HG03520 (cell line): ENCODE results near the gene IL10RA.
"Not testable (repeated sequence)": the region's sequence is repeated elsewhere in the genome, so short reads cannot be mapped to it uniquely, and the experiment has no call there.

Source experiments
- ATAC-seq: cut with Tn5 transposase; IDR thresholded peaks from one replicate; pipeline ENCODE4 v1.9.1; 2021; ENCODE audit warnings: mild to moderate bottlenecking, moderate library complexity; ENCODE audit not compliant: unreplicated experiment

Gene IL10RA

DNA sequence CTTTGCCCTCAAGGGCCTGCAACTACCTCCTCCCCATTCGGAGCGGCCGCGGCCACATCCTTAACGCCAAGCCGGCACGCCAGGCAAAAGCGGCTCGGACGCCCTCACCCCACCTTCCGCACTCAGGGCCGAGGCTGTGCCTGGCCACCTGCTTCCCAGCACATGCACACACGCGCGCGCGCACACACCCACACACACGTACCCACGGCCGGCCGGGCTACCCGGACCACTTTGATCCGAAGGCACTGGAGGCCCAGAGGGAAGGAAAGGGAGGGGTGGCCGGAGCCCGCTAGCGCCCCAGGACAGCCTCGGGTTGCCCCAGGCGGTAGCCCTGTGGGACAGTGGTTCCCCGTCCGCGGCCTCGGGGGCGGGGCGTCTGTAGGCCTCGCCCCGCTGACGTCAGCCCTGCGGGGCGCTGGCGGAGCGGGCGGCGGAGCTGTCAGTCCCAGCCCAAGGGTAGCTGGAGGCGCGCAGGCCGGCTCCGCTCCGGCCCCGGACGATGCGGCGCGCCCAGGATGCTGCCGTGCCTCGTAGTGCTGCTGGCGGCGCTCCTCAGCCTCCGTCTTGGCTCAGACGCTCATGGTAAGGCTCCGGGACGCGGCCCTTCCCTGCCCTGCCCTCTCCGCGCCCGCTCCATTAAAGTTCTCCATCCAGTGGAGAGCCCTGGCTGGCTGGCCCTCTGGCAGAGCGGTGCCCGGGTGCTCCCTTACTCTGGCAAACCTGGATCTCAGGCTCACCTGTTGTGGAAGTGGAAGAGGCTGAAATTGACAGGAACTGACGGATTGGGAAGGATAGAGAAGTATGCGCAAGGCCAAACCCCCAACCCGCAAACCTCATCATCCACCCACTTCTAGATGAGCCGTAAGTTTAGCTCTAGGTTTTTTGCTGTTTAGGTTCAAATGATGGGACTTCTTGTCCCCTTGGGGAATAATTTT, at the start of gene IL10RA:
Gene IL10RA (plus strand): TSS at position 442 of the 935 bp plus-strand sequence. CDS start 74 bp downstream, at position 516.
- ATAC-seq = peak; percentile 83

DNA sequence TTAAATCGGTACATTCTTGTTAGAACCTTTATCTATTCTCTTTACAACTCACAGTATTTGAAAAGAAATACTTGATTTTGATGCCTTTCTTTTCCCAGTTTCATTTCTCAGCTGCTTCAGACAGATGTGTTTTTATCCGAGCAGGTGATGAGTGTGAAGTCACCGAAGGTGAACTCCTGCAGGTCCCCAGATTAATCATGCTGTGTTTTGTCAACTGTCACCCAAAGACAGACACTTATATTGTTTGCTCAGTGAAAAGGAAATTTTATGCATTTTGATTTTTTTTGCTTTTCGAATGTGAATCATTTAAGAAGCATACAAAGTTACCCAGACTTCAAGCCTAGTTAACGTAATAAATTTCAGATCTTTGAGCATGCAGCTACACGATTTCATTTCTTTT, 49.2 kb upstream of the IL10RA start:
- no peak for ATAC-seq

DNA sequence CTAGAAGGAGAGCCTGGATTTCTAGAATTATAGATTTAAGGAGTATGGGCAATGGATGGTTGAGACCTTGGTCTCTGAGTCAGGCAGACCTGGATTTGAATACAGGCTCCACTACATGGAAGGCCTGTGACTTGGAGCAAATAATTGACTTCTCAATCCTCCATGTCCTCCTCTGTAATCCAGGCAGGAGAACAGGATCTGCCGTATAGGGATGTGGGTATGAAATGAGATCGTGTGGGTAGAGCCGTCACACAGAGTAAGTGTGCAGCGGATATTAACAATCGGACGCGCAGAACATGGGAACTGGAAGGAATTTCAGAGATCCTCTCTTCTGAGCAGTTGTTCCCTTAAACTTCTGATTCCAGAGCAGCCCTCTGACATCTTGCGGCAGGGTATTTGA, 45.5 kb upstream of the IL10RA start:
- no peak for ATAC-seq

DNA sequence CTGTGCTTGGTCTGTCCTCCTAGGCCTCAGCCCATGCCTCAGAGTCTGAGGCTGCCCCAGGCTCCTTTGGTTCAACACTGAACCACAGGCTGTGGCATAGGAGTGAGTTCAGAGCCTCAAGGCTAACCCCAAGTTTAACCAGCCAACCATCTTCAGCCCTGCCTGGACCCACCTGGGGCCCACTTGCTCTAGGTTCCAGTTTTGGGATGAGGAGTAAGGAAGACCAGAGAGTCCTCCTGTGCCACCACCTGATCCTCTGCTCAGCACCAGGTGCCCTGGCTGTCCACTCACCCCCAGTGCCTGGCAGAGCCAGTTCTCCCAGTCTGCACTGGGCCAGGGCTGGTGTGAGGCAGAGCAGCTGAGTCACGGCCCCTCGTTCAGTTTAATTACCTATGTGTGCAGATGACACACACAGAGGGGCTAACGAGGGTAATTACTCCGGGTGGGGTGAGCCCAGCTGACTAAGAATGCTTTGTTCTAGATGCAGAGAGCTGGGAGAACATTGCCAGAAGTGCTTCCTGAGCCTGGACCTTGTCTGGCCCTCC, 45.0 kb upstream of the IL10RA start:
- no peak for ATAC-seq

DNA sequence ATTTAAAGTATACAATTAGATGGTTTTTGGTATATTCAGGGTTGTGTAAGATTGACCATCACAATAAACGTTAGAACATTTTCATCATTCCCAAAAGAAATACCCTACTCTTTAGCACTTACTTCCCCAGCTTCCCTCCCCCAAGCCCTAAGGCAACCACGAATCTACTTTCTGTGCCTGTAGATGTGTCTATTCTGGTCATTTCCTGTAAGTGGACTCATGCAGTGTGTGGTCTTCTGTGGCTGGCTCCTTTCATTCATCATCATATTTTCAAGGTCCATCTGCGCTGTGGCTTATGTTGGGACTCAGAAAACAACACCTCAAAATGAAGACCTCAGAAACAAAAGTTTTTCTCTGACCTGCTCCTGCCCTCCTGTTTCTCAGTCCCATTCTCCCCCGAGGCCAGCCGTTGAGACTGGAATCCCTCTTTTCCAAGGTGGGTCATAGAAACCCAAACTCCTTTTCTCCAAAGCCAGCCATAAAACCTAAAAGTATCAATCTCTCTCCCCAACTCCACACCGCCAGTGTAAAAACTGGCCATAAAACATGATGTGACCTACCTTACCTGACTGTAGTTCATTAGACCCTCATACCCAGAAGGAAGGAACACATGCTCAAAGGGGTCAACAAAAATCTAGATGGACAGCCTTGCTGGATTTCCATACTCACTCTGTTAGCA, 44.1 kb upstream of the IL10RA start:
- no peak for ATAC-seq

DNA sequence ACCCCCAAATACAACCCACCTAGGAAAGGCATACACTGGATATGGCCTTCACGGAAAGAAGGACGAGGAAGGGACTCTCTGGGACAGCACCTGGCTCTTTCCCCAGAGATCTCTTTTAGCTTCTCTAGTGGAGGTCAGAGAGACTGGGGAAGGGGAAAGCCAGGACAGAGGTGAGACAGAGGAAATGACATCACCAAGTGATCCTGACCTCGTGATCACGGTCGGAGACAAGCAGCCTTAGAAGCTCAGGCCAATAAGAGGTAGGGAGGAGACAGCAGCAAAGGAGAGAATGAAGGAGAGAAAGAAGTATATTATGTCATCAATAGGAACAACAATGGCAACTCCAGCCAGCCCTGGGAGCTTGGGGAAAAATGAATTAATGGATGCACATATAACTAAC, 41.6 kb upstream of the IL10RA start:
- no peak for ATAC-seq

DNA sequence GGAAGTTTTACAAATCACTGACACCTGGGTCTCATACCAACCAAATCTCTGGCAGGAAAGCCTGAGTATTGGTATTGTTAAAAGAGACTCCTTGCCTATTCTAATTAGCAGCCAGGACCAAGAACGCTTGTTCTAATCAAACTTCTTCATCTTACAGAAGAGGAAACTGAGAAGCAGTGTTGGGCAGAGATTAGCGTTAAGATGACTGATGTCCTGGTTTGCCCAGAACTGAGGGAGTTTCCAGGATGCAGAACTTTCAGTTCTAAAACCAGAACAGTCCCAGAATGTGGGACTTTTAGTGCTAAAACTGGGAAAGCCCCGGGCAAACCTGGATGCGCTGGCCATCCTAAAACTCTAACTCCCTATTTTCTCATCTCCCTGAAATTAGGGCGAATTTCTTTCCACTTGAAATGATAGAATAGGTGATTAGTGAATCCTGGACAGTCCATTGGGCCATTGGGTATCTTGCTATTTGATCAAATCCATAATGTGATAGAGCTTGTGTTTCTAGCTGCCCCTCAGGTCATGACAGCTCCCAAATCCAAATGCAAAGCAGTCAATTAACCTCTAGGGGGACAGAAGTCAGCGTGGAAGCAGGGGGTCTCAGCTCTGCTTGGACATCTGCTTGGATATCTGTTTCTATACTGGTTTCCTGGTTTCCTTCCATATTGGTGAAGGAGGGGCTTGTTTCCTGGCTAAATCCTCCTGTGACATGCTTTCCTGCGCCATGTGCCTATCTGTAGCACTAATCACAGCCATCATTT, 41.0 kb upstream of the IL10RA start:
- ATAC-seq = no peak

DNA sequence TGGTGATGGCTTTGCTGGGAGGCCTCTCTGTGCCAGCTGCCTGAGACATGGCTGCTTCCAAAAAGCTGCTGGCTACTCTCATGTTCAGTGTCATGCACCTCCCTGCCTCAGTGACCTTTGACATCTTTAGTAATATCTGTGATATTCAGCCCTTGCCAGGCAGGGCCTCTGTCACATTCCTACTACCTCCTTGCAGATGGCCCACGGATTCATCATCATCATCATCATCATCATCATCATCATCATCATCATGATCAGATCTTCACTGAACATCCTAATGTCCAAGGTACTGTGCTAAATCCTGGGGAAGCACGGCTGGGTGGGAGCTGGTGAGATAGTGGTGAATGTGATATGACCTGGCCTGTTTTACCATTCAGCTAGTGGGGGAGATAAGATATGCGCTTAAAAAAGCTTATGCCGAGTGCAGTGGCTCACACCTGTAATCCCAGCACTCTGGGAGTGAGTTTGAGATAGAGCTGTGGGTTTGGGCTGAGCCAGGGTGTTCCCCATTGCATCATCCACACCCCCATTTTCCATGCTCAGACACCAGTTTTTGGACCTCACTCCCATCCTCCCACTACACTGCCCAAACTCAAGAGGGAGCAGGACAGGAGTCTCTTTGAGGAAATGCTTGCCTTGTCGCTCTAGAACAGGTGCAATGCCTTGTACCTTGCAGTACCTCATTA, 39.9 kb upstream of the IL10RA start:
- ATAC-seq = no peak

DNA sequence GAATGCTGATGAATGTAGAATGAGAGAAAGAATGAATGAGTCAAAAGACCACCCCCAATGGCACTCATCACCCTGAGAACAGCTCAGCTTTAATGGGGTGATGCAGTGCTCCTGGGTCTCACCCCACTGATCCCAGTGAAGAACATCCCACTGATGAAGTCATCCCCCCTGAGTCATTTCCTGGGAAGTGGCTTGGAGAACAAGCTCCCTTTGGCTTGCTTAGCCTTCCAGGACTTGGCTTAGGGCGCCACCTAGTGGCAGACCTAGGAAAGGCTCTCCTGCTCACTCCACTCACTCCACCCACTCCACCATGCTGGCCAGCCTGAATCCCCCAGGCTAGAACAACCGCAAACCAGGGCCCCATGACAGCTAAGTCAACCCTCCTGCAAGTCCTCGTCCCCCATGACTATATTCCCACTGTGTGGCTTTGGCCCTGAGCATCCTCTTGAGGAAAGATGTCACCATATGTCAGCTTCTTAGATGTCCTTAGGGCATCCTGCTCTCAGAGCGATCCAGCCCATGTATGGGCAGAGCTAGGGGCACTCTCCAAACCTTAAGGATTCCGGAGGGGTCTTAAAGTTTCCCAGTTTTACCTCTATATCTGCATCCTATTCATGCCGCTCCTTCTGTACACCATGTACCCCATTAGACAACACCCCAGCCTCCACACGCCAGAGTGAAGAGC, 39.2 kb upstream of the IL10RA start:
- ATAC-seq = peak; percentile 54

DNA sequence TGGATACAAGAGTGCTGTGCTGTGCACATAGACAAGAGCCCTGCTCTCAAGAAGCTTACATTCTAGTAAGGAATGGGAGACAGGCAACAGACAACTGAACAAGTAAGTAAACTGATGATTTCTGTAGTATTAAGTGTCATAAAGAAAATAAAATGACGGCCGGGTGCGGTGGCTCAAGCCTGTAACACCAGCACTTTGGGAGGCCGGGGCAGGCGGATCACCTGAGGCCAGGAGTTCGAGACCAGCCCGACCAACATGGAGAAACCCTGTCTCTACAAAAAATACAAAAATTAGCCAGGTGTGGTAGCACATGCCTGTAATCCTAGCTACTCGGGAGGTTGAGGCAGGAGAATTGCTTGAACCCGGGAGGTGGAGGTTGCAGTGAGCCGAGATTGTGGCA, 38.4 kb upstream of the IL10RA start:
- ATAC-seq = not testable (repeated sequence)

DNA sequence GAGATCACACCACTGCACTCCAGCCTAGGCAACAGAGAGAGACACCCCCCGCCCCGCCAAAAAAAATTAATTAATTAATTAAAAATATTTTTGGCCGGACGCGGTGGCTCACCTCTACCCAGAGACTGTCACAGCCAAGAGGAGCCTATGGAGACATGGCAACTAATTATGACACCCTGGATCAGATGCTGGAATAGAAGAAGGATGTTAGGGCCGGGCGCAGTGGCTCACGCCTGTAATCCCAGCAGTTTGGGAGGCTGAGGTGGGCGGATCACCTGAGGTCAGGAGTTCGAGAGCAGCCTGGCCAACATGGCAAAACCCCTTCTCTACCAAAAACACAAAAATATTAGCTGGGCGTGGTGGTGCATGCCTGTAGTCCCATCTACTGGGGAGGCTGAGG, 37.7 kb upstream of the IL10RA start:
- not testable (repeated sequence) for ATAC-seq

DNA sequence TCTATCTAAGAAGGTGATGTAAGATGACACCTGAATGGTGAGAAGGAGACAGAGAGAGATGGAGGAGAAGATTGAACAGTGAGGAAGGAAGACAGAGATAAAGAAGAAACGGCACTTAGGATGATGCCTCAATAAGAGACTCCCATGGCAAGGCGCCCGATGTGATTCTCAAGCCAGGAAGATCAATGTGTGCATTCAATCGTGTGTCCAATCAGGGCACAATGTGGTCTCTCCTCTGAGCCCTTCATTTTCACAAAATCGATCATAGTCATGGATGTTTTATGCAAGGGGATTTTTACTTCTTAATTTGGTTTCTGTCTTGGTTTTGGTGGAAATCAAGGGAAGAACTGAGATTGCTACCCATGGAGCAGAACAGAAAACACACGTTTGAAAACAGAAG, 37.1 kb upstream of the IL10RA start:
- ATAC-seq = no peak

DNA sequence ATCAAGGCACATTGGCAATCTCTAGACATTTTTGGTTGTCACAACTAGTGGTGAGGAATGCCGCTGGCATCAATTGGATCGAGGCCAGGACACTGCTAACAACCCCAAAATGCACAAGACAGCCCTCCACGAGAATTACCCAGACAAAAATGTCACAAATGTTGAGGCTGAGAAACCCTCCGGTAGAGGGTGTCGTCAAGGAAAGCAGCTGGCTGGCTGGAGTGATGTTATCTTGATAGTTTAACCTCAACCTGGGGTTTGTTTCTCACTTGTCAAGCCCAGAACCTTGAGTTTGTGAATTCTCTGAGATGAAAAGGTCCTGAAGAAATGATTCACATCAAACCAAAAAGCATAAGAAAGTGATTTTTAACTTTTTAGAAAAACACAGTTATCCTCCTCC, 35.9 kb upstream of the IL10RA start:
- ATAC-seq = no peak

DNA sequence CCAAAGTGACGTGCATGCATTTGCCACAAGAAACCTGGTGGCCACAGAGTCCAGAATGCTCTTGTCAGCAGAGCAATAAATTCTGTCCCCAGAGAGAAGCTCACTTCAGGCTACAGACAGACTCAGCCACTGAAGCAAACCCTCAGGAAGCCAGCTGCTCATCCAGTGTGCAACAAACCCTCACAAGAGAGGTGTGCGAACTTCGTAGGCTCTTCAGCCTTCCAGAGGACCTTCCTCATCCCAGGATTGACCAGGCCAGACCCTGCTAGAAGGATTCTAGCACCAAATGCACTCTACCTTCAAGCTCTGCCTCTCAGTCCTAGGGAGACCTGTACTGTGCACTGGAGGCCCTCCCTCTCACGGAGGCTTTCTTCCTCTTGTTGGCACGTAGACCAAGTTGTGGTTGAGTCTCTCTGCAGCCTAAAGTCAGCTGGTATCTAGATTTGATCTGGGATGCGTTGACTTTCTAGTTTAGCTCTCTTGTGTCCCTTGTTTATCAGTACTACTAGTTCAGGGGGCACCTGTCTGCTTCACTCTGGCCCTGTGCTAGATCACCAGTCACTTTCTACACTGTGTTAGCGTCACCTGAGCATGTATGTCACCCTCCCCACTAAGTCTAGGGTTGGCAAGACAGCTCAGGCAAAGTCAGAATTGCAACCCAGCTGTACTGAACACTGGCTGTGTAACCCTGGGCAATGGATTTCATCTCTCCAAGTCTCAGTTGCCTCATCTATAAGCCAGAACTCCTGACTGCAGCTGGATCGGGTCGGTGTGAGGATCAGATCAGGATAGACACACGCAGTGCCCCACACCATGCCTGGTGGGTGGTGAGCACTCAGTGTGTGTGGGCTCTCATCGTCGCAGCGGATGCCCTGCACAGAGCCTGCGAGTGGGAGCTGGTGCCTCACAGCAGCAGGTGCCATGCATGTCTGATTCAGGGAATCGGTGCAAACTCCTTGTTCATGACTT, 34.9 kb upstream of the IL10RA start:
- no peak for ATAC-seq

DNA sequence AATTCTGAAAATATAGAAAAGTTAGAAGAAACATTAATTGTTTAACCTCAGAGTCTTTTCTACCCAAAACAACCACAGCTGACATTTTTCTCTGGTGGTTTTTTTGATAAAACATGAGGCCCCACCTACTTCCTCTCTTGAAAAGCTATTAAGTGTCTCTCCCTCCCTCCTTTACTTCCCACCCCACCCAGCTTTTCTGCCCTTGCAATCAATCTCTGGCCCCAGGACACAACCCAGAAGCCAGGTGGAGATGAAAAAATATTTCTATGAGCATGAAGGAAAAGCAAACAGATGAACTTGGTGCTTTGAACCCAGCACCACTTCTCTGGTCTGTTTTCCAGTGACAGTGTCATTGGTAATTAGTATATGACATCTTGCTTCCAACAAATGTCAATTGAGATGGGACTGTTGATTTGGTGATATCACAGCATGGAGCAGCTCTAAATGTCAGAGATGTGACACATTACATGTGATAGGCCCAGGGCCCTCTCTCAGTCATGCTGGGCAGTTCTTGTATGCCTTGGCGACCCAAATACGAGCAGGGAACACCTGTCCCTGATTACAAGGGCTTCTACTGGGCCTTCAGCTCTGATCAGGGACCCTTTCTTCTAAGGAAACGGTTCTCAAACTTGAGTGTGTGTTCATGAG, 33.0 kb upstream of the IL10RA start:
- ATAC-seq = no peak

DNA sequence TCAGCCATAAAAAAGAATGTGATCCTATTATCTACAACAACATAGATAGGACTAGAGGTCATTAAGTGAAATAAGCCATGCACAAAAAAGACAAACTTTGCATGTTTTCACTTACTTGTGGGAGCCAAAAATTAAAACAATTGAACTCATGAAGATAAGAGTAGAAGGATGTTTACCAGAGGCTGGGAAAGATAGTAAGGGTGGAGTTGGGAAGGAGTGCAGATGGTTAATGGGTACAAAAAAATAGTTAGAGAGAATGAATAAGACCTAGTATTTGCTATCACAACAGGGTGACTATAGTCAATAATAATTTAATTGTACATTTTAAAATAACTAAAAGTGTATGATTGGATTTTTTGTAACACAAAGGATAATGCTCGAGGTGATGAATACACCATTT, 27.2 kb upstream of the IL10RA start:
- ATAC-seq = no peak

DNA sequence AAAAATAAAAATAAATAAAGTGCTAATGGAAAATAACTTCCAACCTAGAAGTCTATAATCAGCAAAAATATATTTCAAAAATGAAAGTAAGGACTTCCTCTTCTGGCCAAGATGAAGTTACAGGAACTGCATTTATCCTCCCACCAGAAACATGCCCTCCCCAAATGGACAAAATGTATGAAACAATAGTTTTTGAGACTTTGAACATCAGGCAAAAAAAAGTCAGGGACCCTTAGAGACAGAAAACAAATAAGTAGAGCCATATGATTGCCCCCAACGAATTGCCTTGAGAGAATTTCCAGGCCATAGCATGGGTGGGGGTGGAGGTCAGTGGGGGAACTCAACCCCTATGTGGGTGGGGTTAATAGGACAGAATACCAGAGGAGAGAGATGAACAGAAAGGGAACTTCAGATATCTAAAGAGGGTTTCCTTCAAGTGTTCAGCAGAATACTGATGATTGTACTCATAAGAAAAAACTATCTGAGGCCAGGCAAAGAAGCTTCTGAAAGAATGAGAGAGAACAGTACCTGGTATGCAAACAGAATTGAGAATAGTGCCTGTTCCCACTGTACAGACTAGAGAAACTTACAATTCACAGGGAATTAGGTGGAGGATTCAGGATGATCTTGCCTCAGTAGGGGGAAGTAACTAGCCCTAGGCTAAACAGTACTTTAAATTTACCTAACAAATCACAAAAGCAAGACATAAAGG, 26.6 kb upstream of the IL10RA start:
- ATAC-seq = no peak

DNA sequence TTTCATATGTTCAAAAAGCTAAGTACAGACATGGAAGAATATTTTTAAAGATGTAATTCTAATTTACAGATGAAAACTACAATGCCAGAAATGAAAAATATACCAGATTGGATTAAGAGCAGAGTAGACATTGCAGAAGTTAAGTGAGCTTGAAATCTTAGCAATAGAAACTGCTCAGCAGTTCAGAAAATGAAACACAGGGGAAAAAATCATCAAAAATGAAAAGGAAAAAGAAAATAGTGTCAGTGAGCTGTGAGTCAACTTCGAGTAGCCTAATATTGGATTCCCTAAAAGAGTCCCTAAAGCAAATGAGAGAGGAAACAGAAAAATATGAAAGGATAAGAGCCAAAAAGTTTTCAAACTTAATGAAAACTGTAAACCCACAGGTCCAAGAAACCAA, 25.8 kb upstream of the IL10RA start:
- ATAC-seq = no peak
